GM18909 (cell line): Measurements from ENCODE around the gene SGSH.

Experiments
- ATAC-seq: cut with Tn5 transposase; IDR thresholded peaks from one replicate; pipeline ENCODE4 v1.9.1; 2021; ENCODE audit warnings: mild to moderate bottlenecking; ENCODE audit not compliant: unreplicated experiment, poor library complexity

The SGSH gene

DNA sequence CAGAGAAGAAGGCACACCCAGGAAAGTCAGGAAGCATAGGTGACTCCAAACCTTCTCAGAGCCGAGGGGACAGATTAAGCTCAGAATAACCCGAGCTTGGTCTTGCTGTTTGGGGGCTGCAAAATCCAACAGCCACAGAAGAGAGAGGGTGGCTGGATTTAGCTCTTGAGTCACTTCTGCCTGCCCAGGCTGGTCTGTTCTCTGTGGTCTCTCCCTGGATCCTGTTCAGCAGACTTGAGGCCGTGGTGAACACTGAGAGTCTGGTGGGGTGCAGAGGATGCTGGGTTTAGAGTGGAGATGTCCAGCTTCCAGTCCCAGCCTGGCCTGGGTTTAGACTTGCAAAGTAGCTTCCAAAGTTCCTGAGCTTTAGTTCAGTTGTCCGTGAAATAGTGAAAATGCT, 8.9 kb upstream of the SGSH start:
- no peak for ATAC-seq

GRCh38 chr17:80228477-80228876, 8.3 kb upstream of the SGSH start:
- no peak for ATAC-seq

DNA sequence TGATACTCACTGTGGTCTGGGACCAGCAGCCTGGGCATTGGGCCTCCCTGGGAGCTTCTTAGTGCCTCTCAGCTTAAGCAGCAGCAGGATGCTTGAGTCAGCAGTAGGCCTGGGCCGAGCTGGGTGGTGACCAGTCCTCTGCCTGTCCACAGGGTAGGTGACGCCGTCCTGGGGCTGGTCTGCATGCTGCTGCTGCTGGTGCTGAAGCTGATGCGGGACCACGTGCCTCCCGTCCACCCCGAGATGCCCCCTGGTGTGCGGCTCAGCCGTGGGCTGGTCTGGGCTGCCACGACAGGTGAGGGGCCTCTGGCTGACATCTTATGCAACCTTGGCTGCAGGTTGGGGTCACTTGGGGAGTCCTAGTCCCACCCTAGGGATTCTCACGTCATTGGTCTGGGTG, 7.5 kb upstream of the SGSH start:
- no peak for ATAC-seq

DNA sequence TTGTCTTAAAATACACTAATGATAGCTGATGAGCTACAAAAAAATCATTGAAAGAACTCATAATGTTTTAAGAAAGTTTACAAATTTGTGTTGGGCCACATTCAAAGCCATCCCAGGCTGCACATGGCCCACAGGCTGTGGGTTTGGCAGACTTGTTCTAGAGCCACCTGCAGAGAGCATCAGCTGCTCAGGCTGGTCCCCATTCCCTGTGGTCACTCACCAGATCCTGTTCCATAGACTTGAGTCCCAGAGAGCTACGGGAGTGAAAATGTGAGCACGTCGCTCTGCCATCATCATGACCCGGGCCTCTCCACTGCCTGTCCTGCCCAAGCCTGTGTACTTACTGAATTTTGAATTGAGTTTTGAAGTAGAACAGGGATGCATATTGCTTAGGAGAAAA, 7.0 kb upstream of the SGSH start:
- ATAC-seq: no peak

DNA sequence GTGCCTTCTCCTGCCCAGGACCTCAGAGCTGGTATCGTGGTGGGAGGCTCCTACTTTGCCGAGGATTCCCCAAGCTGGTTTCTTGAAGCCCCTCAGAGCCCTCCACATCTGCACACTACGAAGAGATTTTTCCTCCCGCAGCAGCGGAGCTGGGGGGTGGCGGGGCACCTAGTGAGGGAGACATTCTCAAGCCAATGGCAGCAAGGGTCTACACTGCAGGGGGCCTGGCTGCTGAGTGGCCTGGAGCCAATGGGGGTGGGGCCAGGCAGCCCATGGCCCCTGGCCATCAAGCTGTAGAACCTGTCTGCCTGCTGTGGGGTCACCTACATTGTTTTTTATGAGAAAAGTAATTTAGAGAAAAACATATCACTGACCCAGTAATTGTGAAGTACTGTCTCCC, 5.1 kb upstream of the SGSH start:
- no peak for ATAC-seq

DNA sequence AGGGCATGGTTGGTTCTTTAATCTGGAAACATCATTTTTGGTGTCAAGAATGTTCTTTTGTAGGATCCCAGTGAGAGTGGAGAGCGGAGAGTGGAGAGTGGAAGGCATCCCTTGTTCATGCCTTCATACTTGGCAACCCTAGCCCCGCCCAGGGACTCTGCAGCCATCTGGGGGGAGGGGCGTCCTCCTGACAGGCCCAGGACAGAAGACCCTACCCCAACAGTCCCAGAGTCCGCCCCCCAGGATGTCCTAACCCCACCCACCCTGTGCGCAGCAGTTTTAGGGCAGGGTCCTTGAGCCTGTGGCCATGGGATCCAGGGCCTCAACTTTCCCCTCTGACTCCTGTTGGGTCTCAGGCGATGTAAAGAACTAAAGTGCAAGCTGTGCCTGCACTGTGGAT, 4.5 kb upstream of the SGSH start:
- no peak for ATAC-seq

GRCh38 chr17:80223838-80224497, 3.8 kb upstream of the SGSH start:
- ATAC-seq: no peak

DNA sequence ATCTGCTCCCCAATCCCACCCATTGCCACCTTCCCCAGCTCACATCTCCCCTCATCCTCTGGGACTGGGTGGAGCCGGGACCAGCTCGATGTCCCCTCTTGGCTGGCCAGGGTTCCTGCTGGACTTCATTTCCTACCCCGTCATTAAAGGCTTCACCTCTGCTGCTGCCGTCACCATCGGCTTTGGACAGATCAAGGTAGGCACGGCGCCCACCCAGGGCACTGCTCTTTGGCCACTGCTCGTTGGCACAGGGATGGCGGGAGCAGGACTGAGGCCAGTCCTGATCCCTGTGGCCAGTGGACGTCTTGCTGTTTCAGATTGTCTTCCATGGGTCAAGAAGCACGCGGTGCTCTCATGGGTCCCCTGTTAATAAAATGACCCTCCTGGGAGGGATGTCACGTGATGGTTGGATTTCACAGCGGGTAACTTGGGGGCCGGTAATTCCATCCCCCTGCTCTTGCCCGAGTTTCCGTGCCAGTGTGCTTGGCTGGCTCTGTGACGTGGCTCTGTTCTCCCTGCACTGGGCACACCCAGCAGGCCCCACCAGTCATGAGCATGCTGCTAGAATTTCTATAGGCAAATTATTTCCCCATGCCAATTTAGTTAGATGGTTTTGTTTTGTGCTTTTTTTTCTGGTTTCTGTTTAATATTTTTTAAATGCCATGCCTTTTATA, 3.1 kb upstream of the SGSH start:
- ATAC-seq: no peak

DNA sequence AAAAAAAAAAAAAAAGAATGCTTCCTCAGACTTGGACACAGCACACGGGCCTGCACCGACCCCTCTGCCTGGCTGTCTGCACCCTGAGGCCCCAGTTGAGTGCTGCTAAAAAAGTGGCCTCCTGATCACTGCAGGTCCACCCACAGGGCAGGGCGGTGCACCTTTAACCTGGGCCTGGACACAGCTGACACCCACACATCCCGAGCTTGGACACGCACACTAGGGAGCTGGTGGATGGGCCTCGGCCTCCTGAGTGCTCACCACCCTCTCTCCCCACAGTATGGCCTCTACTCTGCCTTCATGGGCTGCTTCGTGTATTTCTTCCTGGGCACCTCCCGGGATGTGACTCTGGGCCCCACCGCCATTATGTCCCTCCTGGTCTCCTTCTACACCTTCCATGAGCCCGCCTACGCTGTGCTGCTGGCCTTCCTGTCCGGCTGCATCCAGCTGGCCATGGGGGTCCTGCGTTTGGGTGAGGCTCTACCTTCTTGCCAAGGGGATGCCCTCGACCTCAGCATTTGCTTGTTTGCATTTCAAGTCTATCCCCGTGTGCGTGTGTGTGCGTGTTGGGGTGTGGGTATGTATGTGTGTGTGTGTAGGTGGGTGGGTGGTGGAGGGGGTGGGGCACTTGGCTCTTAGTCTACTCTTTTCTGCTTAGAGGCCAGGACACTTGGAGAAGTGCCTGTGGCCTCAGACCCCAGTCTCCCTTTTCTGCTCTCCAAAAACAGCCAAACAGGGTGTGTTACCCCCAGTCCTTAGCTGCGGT, 2.4 kb upstream of the SGSH start:
- no peak for ATAC-seq

- ATAC-seq: no peak
These were observed 1.4 kb upstream of the SGSH start for GRCh38 chr17:80221351-80222105.

GRCh38 chr17:80220736-80221215, 643 bp upstream of the SGSH start:
- ATAC-seq: no peak

- peak; percentile 15 for ATAC-seq
These were observed 425 bp downstream of the SGSH start for GRCh38 chr17:80219763-80220053.

DNA sequence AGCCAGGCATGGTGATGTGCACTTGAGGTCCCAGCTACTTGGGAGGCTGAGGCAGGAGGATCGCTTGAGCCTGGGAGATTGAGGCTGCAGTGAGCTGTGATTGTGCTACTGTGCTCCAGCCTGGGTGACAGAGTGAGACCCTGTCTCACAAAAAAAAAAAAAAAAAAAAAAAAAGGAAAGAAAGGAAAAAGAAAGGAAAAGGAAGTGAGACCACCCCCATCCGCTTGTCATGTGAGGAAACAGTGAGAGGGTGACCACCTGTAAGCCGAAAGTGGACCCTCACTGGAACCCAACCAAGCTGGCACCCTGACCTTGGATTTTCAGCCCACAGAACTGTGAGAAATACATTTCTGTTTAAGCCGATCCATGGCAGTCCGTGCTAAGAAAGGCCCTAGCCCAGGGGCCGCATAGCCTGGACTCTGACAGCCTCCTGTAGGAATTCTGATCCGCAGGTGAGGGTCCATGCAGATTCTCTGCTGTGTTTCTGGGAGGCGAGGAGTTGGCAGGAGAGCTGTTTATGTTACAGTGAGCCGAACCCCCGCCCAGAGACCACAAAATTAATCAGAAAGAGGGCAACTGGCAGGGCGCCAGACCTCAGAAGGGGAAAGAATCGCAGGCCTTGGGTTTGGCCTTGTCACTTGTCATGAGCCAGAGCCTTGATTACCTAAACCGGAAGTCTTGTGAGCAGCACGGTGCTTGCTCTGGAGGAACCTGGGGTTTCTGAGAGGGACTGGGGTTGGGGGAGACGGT, 945 bp downstream of the SGSH start:
- ATAC-seq: peak; percentile 68

DNA sequence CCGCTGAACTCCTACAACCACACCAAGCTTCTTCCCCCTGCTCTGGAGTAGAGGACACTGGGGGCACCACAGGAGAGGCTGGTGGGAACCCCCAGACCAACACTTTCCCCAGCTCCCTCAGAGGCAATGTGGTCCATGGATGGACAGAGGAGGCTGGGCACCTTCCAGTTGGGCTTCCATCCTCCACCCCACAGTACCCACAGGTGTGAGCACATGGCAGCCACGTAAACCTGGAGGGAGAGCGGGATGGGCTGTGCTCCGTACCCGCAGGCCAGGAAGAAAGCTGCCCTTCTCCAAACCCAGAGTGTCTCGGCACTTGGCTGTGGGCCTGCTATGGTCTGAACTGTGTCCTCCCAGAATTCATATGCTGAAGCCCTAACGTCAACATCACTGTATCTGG, 1.7 kb downstream of the SGSH start:
- ATAC-seq: no peak

GRCh38 chr17:80217703-80218362, 2.3 kb downstream of the SGSH start:
- no peak for ATAC-seq

- no peak for ATAC-seq
These were observed 3.4 kb downstream of the SGSH start for GRCh38 chr17:80216473-80217456.

DNA sequence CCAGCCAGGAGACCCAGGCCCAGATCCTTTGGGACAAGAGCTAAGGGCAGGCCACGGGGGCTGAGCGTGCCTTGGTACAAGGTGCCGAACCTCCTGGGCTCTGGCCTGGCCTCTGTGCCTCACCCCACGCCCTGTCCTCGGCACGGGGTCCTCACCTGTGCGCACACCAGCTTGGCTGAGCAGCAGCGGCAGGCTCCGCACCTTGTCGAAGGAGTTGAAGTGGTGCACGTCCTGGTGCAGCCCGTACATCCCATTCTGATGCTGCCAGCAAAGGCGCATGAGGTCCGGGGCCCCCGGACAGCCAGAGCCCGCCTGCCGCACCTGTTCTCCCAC, 5.3 kb downstream of the SGSH start:
- ATAC-seq: no peak

DNA sequence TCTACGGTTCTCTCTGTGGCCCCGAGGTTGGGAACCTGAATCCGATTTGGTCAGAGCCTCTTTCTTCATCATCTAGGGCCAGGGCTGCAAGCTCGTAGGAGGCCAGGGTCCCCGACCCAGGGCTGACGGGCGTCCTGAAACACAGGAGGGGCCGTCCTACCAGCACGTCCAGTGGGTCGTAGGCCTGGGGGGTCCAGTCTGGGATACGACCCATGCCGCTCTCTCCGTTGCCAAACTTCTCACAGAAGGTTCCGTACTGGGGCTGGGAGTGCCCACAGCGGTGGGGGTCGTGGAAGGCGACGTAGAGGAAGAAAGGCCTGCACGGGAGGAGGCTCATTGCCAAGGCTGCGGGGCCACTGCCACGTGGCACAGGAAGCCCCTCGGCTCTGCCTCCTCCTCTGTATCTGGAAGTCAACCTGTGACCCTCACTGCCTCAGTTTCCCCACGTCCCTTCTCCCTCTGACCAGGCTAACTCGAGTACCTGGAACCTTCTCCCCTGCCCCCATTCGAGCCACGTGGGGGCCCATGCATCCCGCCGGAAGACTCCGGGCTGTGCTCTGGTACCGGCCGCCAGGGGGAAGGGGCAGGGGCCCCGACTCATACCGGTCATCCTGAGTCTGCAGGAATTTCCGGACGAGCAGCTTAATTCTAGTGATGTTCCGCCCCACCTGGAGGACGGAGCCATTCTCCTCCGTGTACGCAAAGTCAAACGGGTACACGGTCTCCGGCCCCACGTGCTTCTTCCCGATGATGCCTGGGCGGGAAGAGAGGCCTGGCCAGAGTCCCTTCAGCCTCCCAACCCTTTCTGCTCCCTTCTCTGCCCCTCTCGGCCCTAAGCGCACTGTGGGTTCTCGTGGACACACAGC, 5.9 kb downstream of the SGSH start:
- ATAC-seq: no peak
